ENCODE measurements around the gene PTPN4.

PTPN4 gene

DNA sequence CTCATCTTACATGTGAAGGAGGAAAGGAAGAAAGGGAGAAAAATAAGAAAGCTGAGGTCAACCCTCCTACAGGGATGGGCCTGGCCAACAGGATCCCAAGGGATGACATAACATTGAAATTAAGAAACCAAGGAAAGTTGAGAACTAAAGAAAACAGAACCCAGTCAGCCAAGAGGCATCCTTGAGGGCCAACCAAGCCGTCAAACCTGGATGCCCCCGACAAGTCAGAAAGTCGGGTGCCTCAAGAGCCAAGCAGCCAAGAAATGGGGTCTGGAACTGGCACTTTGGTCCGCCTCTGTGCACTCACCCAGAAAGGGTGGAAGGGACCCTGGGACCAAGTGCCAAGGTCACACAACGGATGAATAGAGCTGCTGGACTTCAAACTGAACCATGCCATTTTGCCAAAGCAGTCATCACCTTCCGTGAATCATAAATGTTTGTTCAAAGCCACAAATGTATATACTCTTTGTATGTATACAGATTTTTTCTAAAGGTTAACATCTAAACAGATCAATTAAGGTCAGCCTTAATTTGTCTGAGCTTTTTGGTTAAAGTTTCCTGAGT lies 27.0 kb upstream of the PTPN4 start:
- no peak overlapping the region for H3K4me3 ChIP-seq (ENCODE audit: low read length)
- no peak overlapping the region for H3K4me2 ChIP-seq (ENCODE audit: low read depth, low read length)
- H3K9ac ChIP-seq (ENCODE audit: low read length), result no peak overlapping the region
- H3K9me2 ChIP-seq (replicated peaks; ENCODE audit: insufficient read depth, low read length), result no peaks in the 10 kb centered on the region
- no peak overlapping the region for H2AFZ ChIP-seq (ENCODE audit: low read length)
- H4K20me1 ChIP-seq (ENCODE audit: insufficient read depth, low read length), result no peaks in the 10 kb centered on the region
- DNase-seq, result no peak
- TF ChIP-seq EZH2 (optimal IDR thresholded peaks at IDR 0.05; ENCODE audit: low read depth, low read length) (no peak), EZH2phosphoT487 (IDR thresholded peaks at IDR 0.05; ENCODE audit: low read length) (no peak)
- TF ChIP-seq, protein P1, sequence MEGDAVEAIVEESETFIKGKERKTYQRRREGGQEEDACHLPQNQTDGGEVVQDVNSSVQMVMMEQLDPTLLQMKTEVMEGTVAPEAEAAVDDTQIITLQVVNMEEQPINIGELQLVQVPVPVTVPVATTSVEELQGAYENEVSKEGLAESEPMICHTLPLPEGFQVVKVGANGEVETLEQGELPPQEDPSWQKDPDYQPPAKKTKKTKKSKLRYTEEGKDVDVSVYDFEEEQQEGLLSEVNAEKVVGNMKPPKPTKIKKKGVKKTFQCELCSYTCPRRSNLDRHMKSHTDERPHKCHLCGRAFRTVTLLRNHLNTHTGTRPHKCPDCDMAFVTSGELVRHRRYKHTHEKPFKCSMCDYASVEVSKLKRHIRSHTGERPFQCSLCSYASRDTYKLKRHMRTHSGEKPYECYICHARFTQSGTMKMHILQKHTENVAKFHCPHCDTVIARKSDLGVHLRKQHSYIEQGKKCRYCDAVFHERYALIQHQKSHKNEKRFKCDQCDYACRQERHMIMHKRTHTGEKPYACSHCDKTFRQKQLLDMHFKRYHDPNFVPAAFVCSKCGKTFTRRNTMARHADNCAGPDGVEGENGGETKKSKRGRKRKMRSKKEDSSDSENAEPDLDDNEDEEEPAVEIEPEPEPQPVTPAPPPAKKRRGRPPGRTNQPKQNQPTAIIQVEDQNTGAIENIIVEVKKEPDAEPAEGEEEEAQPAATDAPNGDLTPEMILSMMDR (IDR thresholded peaks at IDR 0.05; ENCODE audit: low read length), result no peak
- H3K27ac ChIP-seq (ENCODE audit: low read length), result no peak overlapping the region
- no peaks in the 10 kb centered on the region for H3K36me3 ChIP-seq (replicated peaks; ENCODE audit: insufficient read depth, low read length)
- no peaks in the 10 kb centered on the region for H3K27me3 ChIP-seq (replicated peaks; ENCODE audit: insufficient read depth, low read length)
- no peaks in the 10 kb centered on the region for H3F3A ChIP-seq (ENCODE audit: insufficient read depth, low read length)
- no peaks in the 10 kb centered on the region for H3K79me2 ChIP-seq (ENCODE audit: low read length)
- H3K9me3 ChIP-seq (replicated peaks; ENCODE audit: insufficient read depth, low read length), result no peaks in the 10 kb centered on the region
- H3K4me1 ChIP-seq (ENCODE audit: low read length), result no peaks in the 10 kb centered on the region

DNA sequence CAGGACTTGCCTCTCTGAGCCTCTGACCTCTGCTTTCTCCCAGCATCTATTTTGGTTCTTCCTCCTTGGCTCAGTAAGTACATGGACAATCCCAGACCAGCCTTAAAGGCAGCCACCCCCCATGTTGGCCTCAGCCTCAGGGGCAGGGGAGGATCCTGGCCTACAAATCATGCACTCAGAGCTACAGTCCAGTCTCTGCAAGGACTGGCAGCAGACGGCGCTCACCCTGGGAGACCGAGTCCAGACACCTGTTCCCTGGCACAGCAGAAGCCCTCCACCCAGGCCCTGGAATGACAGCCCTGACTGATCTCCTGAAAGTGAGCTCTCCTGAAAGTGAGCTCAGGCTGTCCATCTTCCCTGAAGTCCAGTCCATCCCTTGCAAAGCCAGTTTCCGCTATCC lies 25.7 kb upstream of the PTPN4 start:
- DNase-seq, result no peak
- H3K79me2 ChIP-seq (ENCODE audit: low read length), result no peaks in the 10 kb centered on the region
- no peaks in the 10 kb centered on the region for H3F3A ChIP-seq (ENCODE audit: insufficient read depth, low read length)
- no peaks in the 10 kb centered on the region for H4K20me1 ChIP-seq (ENCODE audit: insufficient read depth, low read length)
- H2AFZ ChIP-seq (ENCODE audit: low read length), result no peak overlapping the region
- no peaks in the 10 kb centered on the region for H3K9me3 ChIP-seq (replicated peaks; ENCODE audit: insufficient read depth, low read length)
- H3K27me3 ChIP-seq (replicated peaks; ENCODE audit: insufficient read depth, low read length), result no peaks in the 10 kb centered on the region
- no peak for TF ChIP-seq EZH2 (optimal IDR thresholded peaks at IDR 0.05; ENCODE audit: low read depth, low read length)
- TF ChIP-seq, protein P1 (IDR thresholded peaks at IDR 0.05; ENCODE audit: low read length), result no peak
- no peak for TF ChIP-seq EZH2phosphoT487 (IDR thresholded peaks at IDR 0.05; ENCODE audit: low read length)
- H3K4me2 ChIP-seq (ENCODE audit: low read depth, low read length), result no peak overlapping the region
- no peaks in the 10 kb centered on the region for H3K36me3 ChIP-seq (replicated peaks; ENCODE audit: insufficient read depth, low read length)
- no peak overlapping the region for H3K27ac ChIP-seq (ENCODE audit: low read length)
- no peak overlapping the region for H3K9ac ChIP-seq (ENCODE audit: low read length)
- no peak overlapping the region for H3K4me3 ChIP-seq (ENCODE audit: low read length)
- H3K4me1 ChIP-seq (ENCODE audit: low read length), result no peaks in the 10 kb centered on the region
- H3K9me2 ChIP-seq (replicated peaks; ENCODE audit: insufficient read depth, low read length), result no peaks in the 10 kb centered on the region

GRCh38 chr2:119735565-119735964 lies 24.2 kb upstream of the PTPN4 start:
- H3K27me3 ChIP-seq (replicated peaks; ENCODE audit: insufficient read depth, low read length), result no peaks in the 10 kb centered on the region
- TF ChIP-seq, protein P1 (IDR thresholded peaks at IDR 0.05; ENCODE audit: low read length), result no peak
- no peak for TF ChIP-seq EZH2phosphoT487 (IDR thresholded peaks at IDR 0.05; ENCODE audit: low read length)
- TF ChIP-seq EZH2 (optimal IDR thresholded peaks at IDR 0.05; ENCODE audit: low read depth, low read length), result no peak
- no peaks in the 10 kb centered on the region for H3K9me2 ChIP-seq (replicated peaks; ENCODE audit: insufficient read depth, low read length)
- no peaks in the 10 kb centered on the region for H3K4me1 ChIP-seq (ENCODE audit: low read length)
- no peaks in the 10 kb centered on the region for H4K20me1 ChIP-seq (ENCODE audit: insufficient read depth, low read length)
- no peak for DNase-seq
- no peak overlapping the region for H2AFZ ChIP-seq (ENCODE audit: low read length)
- H3K9me3 ChIP-seq (replicated peaks; ENCODE audit: insufficient read depth, low read length), result no peaks in the 10 kb centered on the region
- H3K27ac ChIP-seq (ENCODE audit: low read length), result no peak overlapping the region
- H3K4me2 ChIP-seq (ENCODE audit: low read depth, low read length), result no peak overlapping the region
- no peak overlapping the region for H3K4me3 ChIP-seq (ENCODE audit: low read length)
- H3K36me3 ChIP-seq (replicated peaks; ENCODE audit: insufficient read depth, low read length), result no peaks in the 10 kb centered on the region
- H3K79me2 ChIP-seq (ENCODE audit: low read length), result no peaks in the 10 kb centered on the region
- H3K9ac ChIP-seq (ENCODE audit: low read length), result no peak overlapping the region
- no peaks in the 10 kb centered on the region for H3F3A ChIP-seq (ENCODE audit: insufficient read depth, low read length)

Data from MM.1S (cell line).